Subcutaneous abdominal adipose tissue (tissue), 5 donors: ENCODE data around the gene RCL1.
A peak's percentile ranks its signal among the peaks of the same experiment; 100 is the strongest.
"Not testable (repeated sequence)": the region's sequence is repeated elsewhere in the genome, so short reads cannot be mapped to it uniquely, and the experiment has no call there.

Experiments
- H3K27ac ChIP-seq: one replicate; pipeline ENCODE4 v1.7.0; 2013; ENCODE audit warnings: low read depth, mild to moderate bottlenecking, inconsistent platforms, low read length, moderate library complexity
- H3K27me3 ChIP-seq, 5 donors: one replicate each; pipeline ENCODE4 v1.7.0; 2013; ENCODE audit warnings: low read length in 5 of 5, inconsistent platforms in 1 of 5; ENCODE audit not compliant: control insufficient read depth in 5 of 5, insufficient read depth in 4 of 5
- H3K36me3 ChIP-seq, 5 donors: one replicate each; pipeline ENCODE4 v1.7.0; 2013; ENCODE audit warnings: low read length in 5 of 5; ENCODE audit not compliant: control insufficient read depth in 5 of 5, insufficient read depth in 5 of 5
- H3K4me1 ChIP-seq, 5 donors: one replicate each; pipeline ENCODE4 v1.7.0; 2013; ENCODE audit warnings: low read length in 5 of 5, mild to moderate bottlenecking in 3 of 5, moderate library complexity in 1 of 5; ENCODE audit not compliant: control insufficient read depth in 5 of 5, insufficient read depth in 5 of 5
- H3K4me3 ChIP-seq, 5 donors: one replicate each; pipeline ENCODE4 v1.7.0; 2013; ENCODE audit warnings: low read length in 5 of 5, low read depth in 1 of 5
- H3K9ac ChIP-seq, 5 donors: one replicate each; pipeline ENCODE4 v1.7.0; 2013; ENCODE audit warnings: low read length in 5 of 5, mild to moderate bottlenecking in 4 of 5, moderate library complexity in 3 of 5
- H3K9me3 ChIP-seq, 5 donors: one replicate each; pipeline ENCODE4 v1.7.0; 2013; ENCODE audit warnings: low read length in 5 of 5; ENCODE audit not compliant: control insufficient read depth in 5 of 5
- donor health status: healthy.
- donor health status: healthy.
- donor health status: healthy.
- donor health status: healthy.
- donor health status: healthy.

RCL1 gene

GRCh38 chr9:4792572-4793458 lies at the start of gene RCL1:
Gene RCL1, plus strand, starts transcription at chr9:4792944. Its CDS starts 148 bp downstream, at chr9:4793092.
- Histone ChIP-seq H3K4me1 (peaks cover 0 to 33% (median 26%) of the 10 kb centered on the region in 5 donors), H3K27ac (peak within 1 kb of the TSS; percentile 89), H3K27me3 (no peaks in the 10 kb centered on the region), H3K9ac (peak within 1 kb of the TSS; percentile 48 to 91 (median 85)), H3K4me3 (peak within 1 kb of the TSS; percentile 79 to 99 (median 91)), H3K9me3 (no peaks in the 10 kb centered on the region), H3K36me3 (no peaks in the 10 kb centered on the region)

- H3K9ac ChIP-seq, result no peak overlapping the region
- no peaks in the 10 kb centered on the region for H3K9me3 ChIP-seq
- H3K36me3 ChIP-seq, result no peaks in the 10 kb centered on the region
- no peak overlapping the region for H3K4me3 ChIP-seq
- no peaks in the 10 kb centered on the region for H3K27me3 ChIP-seq
- H3K4me1 ChIP-seq, result peaks cover 0 to 27% (median 21%) of the 10 kb centered on the region in 5 donors
- no peak overlapping the region for H3K27ac ChIP-seq
Observed at GRCh38 chr9:4743131-4743875, 49.4 kb upstream of the RCL1 start.

- no peak overlapping the region for H3K27ac ChIP-seq
- H3K4me1 ChIP-seq, result peaks cover 0 to 8% (median 7%) of the 10 kb centered on the region in 5 donors
- H3K9me3 ChIP-seq, result no peaks in the 10 kb centered on the region
- no peaks in the 10 kb centered on the region for H3K36me3 ChIP-seq
- no peak overlapping the region for H3K9ac ChIP-seq
- H3K27me3 ChIP-seq, result no peaks in the 10 kb centered on the region
- H3K4me3 ChIP-seq, result no peak overlapping the region
Observed at GRCh38 chr9:4746278-4747030, 46.3 kb upstream of the RCL1 start.

DNA sequence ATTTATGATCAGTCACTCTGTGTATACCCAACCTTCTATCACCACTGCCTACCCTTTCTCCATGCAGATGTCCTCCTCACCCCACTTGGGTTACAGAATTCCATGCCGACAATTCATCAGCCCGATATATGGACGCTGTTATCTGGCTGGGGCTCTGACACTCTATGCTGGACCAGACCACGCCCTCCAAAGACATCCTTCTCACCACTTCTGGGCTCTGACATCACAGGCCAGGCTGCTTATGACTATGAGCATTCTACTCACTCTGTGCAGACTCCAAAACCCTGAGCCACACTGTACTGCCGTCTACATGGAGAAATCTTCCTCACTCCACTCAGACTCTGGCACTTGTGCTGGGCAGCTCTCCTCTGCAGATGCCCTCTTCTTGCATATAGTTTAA lies 44.1 kb upstream of the RCL1 start:
- no peak overlapping the region for H3K9ac ChIP-seq
- no peaks in the 10 kb centered on the region for H3K4me1 ChIP-seq
- no peak overlapping the region for H3K27ac ChIP-seq
- no peaks in the 10 kb centered on the region for H3K9me3 ChIP-seq
- no peaks in the 10 kb centered on the region for H3K36me3 ChIP-seq
- H3K4me3 ChIP-seq, result no peak overlapping the region
- no peaks in the 10 kb centered on the region for H3K27me3 ChIP-seq

DNA sequence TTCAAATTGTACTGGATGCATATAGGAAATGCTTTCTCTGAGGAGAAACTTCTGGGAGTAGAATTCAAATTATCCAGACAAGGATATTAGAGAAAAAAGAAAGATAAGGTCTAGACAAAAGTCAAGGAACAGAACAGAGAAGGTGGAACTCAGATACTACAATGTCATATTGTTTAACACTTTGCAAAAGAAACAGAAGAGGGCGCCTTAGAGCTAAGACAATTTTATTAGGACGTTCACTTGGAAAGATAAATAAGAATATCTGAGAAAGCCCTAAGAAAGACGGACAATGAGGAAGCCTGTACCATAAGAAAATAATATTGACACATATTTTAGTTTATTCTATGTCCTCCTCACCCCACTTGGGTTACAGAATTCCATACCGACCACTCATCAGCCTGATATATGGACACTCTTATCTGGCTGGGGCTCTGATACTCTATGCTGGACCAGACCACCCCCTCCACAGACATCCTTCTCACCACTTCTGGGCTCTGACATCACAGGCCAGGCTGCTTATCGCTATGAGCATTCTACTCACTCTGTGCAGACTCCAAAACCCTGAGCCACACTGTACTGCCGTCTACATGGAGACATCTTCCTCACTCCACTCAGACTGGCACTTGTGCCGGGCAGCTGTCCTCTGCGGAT lies 42.6 kb upstream of the RCL1 start:
- no peak overlapping the region for H3K27ac ChIP-seq
- H3K4me3 ChIP-seq, result no peak overlapping the region
- H3K9me3 ChIP-seq, result no peaks in the 10 kb centered on the region
- H3K27me3 ChIP-seq, result no peaks in the 10 kb centered on the region
- no peak overlapping the region for H3K9ac ChIP-seq
- no peaks in the 10 kb centered on the region for H3K36me3 ChIP-seq
- no peaks in the 10 kb centered on the region for H3K4me1 ChIP-seq

GRCh38 chr9:4754530-4754929 lies 38.2 kb upstream of the RCL1 start:
- not testable (repeated sequence) for H3K4me1 ChIP-seq, H3K9me3 ChIP-seq, H3K4me3 ChIP-seq, H3K36me3 ChIP-seq, H3K27me3 ChIP-seq, H3K9ac ChIP-seq, H3K27ac ChIP-seq

GRCh38 chr9:4755026-4755609 lies 37.6 kb upstream of the RCL1 start:
- Histone ChIP-seq H3K27me3 (no peaks in the 10 kb centered on the region), H3K4me1 (peaks cover 0 to 10% (median 6%) of the 10 kb centered on the region in 5 donors), H3K36me3 (no peaks in the 10 kb centered on the region), H3K27ac (no peak overlapping the region), H3K9ac (no peak overlapping the region), H3K4me3 (no peak overlapping the region), H3K9me3 (no peaks in the 10 kb centered on the region)

DNA sequence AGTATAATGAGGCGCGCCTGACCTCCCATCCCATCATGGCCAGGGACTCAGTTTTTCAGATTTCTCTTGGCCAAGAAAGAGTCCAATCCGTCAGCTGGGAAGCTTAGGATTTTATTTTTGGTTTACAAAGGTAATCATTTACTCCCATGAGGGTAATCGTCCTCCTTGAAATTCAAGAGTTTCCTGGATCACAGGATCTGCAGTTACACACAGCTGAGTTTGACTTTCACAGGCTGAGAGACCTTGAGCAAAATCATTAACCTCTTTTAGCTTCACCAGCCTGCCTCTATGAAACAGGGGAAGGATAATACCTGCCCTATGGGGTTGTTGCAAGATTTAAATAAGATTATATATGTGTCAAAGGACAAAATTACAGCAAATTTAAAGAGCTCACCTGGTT lies 36.3 kb upstream of the RCL1 start:
- no peaks in the 10 kb centered on the region for H3K27me3 ChIP-seq
- no peaks in the 10 kb centered on the region for H3K9me3 ChIP-seq
- H3K36me3 ChIP-seq, result no peaks in the 10 kb centered on the region
- peak overlapping the region in 1 of 5 donors; percentile 12 for H3K9ac ChIP-seq
- H3K4me3 ChIP-seq, result no peak overlapping the region
- no peak overlapping the region for H3K27ac ChIP-seq
- peaks cover 0 to 17% (median 7%) of the 10 kb centered on the region in 5 donors for H3K4me1 ChIP-seq

GRCh38 chr9:4760122-4760521 lies 32.6 kb upstream of the RCL1 start:
- no peak overlapping the region for H3K9ac ChIP-seq
- H3K4me1 ChIP-seq, result peaks cover 0 to 41% (median 21%) of the 10 kb centered on the region in 5 donors
- H3K27me3 ChIP-seq, result no peaks in the 10 kb centered on the region
- H3K27ac ChIP-seq, result no peak overlapping the region
- H3K4me3 ChIP-seq, result peak overlapping the region in 2 of 5 donors; percentile 8 to 17
- H3K9me3 ChIP-seq, result no peaks in the 10 kb centered on the region
- H3K36me3 ChIP-seq, result no peaks in the 10 kb centered on the region
